ENCODE data around the gene XRRA1. TPM values are rescaled to one million over a fixed set of nuclear protein-coding genes. Genes with fewer than 3 reads are reported as not detected.
A peak's percentile ranks its signal among the peaks of the same experiment; 100 is the strongest.

XRRA1 gene
- total RNA-seq, 1 donor, result 9.8 TPM

DNA sequence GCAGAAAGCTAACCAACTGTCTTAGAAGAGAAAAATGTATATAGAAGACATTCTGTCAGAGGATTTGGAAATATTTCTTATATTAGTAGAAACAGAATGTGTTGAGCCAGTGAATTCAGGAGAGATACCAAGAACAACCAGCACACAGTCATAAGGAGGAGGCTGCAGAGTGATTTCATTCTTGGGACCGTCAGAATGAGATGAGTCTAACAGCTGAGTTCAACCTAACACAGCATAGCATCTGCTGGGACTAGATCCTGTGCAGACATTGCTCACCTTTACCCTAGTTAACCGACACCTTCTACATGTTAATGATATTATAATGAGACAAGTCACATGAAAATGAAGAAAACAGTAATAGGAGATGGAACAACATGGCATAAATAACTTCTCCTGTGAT, 85.5 kb downstream of the XRRA1 start:
- no peaks in the 10 kb centered on the region for H4K20me1 ChIP-seq (ENCODE audit: insufficient read depth, low read length)
- no peaks in the 10 kb centered on the region for H3K27me3 ChIP-seq (ENCODE audit: insufficient read depth, low read length)
- H3K4me3 ChIP-seq (ENCODE audit: insufficient read depth, low read length), result no peak overlapping the region
- peaks cover 2% of the 10 kb centered on the region for H3K79me2 ChIP-seq (ENCODE audit: insufficient read depth, low read length)
- no peaks in the 10 kb centered on the region for H3K4me1 ChIP-seq (ENCODE audit: insufficient read depth, low read length)
- DNase-seq (ENCODE audit: insufficient read length, low spot score, missing footprints), result no peak
- H2AFZ ChIP-seq (ENCODE audit: low read length), result no peak overlapping the region
- no peak overlapping the region for H3K4me2 ChIP-seq (ENCODE audit: insufficient read depth, low read length)
- peaks cover 22% of the 10 kb centered on the region for H3K9me3 ChIP-seq (ENCODE audit: low read depth, low read length)
- H3K36me3 ChIP-seq (ENCODE audit: insufficient read depth, low read length), result peaks cover 35% of the 10 kb centered on the region
- no peak overlapping the region for H3K27ac ChIP-seq (ENCODE audit: low read depth, low read length)
- TF ChIP-seq, protein P1, sequence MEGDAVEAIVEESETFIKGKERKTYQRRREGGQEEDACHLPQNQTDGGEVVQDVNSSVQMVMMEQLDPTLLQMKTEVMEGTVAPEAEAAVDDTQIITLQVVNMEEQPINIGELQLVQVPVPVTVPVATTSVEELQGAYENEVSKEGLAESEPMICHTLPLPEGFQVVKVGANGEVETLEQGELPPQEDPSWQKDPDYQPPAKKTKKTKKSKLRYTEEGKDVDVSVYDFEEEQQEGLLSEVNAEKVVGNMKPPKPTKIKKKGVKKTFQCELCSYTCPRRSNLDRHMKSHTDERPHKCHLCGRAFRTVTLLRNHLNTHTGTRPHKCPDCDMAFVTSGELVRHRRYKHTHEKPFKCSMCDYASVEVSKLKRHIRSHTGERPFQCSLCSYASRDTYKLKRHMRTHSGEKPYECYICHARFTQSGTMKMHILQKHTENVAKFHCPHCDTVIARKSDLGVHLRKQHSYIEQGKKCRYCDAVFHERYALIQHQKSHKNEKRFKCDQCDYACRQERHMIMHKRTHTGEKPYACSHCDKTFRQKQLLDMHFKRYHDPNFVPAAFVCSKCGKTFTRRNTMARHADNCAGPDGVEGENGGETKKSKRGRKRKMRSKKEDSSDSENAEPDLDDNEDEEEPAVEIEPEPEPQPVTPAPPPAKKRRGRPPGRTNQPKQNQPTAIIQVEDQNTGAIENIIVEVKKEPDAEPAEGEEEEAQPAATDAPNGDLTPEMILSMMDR (IDR thresholded peaks at IDR 0.05; ENCODE audit: extremely low read depth, low read depth, low read length), result no peak

DNA sequence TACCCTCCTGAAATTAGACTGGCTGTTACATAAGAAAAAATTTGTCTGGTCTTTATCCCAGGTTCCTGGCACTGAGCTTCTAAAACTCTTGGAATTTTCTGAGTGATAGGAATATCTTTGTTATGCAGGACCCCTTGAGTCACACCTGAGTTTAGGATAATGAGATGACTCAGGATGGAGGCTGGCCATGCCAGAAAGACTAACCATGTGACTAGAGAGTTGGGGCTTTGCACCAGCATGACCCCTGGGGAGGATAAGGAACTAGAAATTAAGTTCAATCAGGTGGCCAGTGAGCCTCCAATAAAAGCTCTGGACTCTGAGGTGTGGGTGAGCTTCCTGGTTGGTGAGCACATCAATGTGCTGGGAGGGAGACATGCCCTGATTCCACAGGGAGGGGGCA, 88.1 kb downstream of the XRRA1 start:
- no peak for DNase-seq (ENCODE audit: insufficient read length, low spot score, missing footprints)
- no peaks in the 10 kb centered on the region for H3K27me3 ChIP-seq (ENCODE audit: insufficient read depth, low read length)
- H3K79me2 ChIP-seq (ENCODE audit: insufficient read depth, low read length), result no peaks in the 10 kb centered on the region
- H3K4me2 ChIP-seq (ENCODE audit: insufficient read depth, low read length), result no peak overlapping the region
- H4K20me1 ChIP-seq (ENCODE audit: insufficient read depth, low read length), result no peaks in the 10 kb centered on the region
- no peak overlapping the region for H3K27ac ChIP-seq (ENCODE audit: low read depth, low read length)
- no peak overlapping the region for H2AFZ ChIP-seq (ENCODE audit: low read length)
- no peak overlapping the region for H3K4me3 ChIP-seq (ENCODE audit: insufficient read depth, low read length)
- peaks cover 5% of the 10 kb centered on the region for H3K9me3 ChIP-seq (ENCODE audit: low read depth, low read length)
- peaks cover 23% of the 10 kb centered on the region for H3K36me3 ChIP-seq (ENCODE audit: insufficient read depth, low read length)
- TF ChIP-seq, protein P1 (IDR thresholded peaks at IDR 0.05; ENCODE audit: extremely low read depth, low read depth, low read length), result no peak
- no peaks in the 10 kb centered on the region for H3K4me1 ChIP-seq (ENCODE audit: insufficient read depth, low read length)

DNA sequence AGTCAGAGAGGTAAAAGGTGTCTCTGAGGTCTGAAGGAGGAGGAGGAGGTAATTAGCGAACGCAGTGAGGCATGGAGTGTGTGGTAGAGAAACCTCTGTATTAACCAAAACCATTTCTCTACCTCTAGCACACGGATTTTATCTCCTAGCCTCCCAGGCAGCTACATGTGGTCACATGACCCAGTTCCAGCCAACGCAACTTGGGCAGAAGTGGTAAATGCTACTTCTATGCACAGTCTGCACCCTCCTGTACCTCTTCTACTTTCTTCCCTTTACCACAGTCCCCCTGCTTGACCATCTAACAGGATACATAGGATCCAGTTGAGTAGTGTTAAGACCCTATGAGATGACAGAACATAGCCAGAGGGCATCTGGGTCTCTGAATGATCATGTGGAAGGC, 95.7 kb downstream of the XRRA1 start:
- Histone ChIP-seq H3K36me3 (ENCODE audit: insufficient read depth, low read length) (peaks cover 15% of the 10 kb centered on the region), H3K4me1 (ENCODE audit: insufficient read depth, low read length) (peaks cover 23% of the 10 kb centered on the region)

DNA sequence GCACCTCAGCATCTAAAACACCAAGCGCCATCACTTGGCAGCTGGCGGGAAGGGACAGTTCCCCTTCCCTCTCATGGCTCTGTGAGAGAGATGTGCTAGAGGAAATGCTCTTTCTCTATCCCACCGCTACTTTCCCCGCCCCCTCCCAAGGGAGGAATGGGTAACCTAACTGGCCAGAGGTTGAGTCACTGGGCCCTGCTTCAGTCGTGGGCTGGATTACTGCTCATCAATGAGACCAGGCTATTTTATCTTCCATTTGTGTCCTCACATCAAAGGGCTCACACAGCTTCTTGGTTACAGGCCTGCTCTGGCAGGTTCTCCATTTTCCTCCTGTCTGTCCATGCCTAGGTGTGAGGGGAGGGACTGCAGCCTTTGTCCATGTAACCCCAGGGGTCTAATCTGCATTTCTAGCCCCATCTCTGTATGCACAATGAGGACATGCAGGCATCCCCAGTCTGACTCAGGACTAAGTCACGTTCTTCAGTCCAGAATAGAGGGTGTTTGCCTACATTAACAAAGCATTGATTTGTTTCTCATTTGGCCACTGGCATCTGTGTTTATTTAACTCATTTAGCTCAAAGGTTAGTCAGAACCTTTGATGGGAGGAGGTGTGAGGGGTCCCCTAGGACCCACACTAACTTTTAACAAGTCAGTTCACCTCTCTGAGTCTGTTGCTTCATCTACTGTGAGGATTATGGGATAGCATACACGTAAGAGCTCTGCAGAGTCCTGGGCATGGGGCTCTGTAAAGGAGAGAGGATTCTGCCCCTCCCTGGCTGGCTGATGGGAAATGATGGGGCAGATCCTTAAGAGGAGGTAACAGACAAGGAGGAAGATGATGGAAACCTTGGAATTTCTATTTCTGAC, 99.1 kb downstream of the XRRA1 start:
- Histone ChIP-seq H3K4me3 (ENCODE audit: insufficient read depth, low read length) (peak overlapping the region; percentile 13), H3K4me1 (ENCODE audit: insufficient read depth, low read length) (peaks cover 23% of the 10 kb centered on the region), H3K27ac (ENCODE audit: low read depth, low read length) (peak overlapping the region; percentile 77), H2AFZ (ENCODE audit: low read length) (peak overlapping the region; percentile 50), H4K20me1 (ENCODE audit: insufficient read depth, low read length) (peaks cover 2% of the 10 kb centered on the region), H3K9me3 (ENCODE audit: low read depth, low read length) (no peaks in the 10 kb centered on the region), H3K4me2 (ENCODE audit: insufficient read depth, low read length) (peak overlapping the region; percentile 69), H3K79me2 (ENCODE audit: insufficient read depth, low read length) (no peaks in the 10 kb centered on the region), H3K36me3 (ENCODE audit: insufficient read depth, low read length) (peaks cover 29% of the 10 kb centered on the region), H3K27me3 (ENCODE audit: insufficient read depth, low read length) (no peaks in the 10 kb centered on the region)
- DNase-seq (ENCODE audit: insufficient read length, low spot score, missing footprints), result peak; percentile 95
- TF ChIP-seq, protein P1 (IDR thresholded peaks at IDR 0.05; ENCODE audit: extremely low read depth, low read depth, low read length), result no peak

More for the DNA sequence above, 95.7 kb downstream of the XRRA1 start:
- H3K79me2 ChIP-seq (ENCODE audit: insufficient read depth, low read length), result no peaks in the 10 kb centered on the region
- H4K20me1 ChIP-seq (ENCODE audit: insufficient read depth, low read length), result no peaks in the 10 kb centered on the region
- TF ChIP-seq, protein P1 (IDR thresholded peaks at IDR 0.05; ENCODE audit: extremely low read depth, low read depth, low read length), result no peak
- no peak overlapping the region for H2AFZ ChIP-seq (ENCODE audit: low read length)
- H3K4me3 ChIP-seq (ENCODE audit: insufficient read depth, low read length), result no peak overlapping the region
- H3K27me3 ChIP-seq (ENCODE audit: insufficient read depth, low read length), result no peaks in the 10 kb centered on the region
- H3K9me3 ChIP-seq (ENCODE audit: low read depth, low read length), result no peaks in the 10 kb centered on the region
- no peak for DNase-seq (ENCODE audit: insufficient read length, low spot score, missing footprints)
- H3K27ac ChIP-seq (ENCODE audit: low read depth, low read length), result no peak overlapping the region
- H3K4me2 ChIP-seq (ENCODE audit: insufficient read depth, low read length), result no peak overlapping the region
